Measurements from ENCODE around the gene HPD.
A peak's percentile ranks its signal among the peaks of the same experiment; 100 is the strongest.

Gene HPD

DNA sequence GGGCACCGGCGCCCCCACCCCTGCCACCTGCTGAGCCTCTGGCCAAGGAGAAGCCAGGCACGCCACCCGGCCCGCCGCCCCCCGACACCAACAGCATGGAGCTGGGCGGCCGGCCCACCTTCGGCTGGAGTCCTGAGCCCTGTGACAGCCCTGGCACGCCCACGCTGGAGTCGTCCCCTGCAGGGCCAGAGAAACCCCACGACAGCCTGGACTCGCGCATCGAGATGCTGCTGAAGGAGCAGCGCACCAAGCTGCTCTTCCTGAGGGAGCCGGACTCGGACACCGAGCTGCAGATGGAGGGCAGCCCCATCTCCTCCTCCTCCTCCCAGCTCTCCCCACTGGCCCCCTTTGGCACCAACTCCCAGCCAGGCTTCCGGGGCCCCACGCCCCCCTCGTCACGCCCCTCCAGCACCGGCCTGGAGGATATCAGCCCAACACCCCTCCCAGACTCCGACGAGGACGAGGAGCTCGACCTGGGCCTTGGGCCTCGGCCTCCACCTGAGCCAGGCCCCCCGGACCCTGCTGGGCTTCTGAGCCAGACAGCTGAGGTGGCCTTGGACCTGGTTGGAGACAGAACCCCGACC is 48.3 kb downstream of the HPD start:
- no peak for DNase-seq

DNA sequence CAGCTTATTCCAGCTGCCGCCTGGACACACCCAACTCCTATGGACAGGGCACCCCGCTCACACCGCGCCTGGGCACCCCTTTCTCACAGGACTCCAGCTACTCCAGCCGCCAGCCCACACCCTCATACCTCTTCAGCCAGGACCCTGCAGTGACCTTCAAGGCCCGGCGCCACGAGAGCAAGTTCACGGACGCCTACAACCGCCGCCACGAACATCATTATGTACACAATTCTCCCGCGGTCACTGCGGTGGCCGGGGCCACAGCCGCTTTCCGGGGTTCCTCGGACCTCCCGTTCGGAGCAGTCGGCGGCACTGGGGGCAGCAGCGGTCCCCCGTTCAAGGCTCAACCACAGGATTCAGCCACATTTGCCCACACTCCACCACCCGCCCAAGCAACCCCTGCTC is 48.9 kb downstream of the HPD start:
- DNase-seq: no peak

DNA sequence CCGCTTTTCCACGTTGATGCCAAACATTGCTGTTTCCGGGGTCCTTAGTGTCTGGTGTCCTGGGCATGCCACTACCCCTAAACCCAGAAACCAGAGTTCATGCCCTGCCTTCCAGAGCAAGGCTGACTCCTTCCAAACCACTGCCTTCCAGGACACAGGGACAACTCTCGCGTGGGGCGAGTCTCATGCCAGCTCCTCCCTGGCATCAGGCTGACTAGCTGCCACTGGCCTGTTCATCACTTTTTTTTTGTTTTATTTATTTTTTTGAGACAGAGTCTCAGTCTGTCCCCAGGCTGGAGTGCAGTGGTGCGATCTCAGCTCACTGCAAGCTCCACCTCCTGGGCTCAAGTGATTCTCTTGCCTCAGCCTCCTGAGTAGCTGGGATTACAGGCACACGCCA is 50.0 kb downstream of the HPD start:
- DNase-seq: no peak

DNA sequence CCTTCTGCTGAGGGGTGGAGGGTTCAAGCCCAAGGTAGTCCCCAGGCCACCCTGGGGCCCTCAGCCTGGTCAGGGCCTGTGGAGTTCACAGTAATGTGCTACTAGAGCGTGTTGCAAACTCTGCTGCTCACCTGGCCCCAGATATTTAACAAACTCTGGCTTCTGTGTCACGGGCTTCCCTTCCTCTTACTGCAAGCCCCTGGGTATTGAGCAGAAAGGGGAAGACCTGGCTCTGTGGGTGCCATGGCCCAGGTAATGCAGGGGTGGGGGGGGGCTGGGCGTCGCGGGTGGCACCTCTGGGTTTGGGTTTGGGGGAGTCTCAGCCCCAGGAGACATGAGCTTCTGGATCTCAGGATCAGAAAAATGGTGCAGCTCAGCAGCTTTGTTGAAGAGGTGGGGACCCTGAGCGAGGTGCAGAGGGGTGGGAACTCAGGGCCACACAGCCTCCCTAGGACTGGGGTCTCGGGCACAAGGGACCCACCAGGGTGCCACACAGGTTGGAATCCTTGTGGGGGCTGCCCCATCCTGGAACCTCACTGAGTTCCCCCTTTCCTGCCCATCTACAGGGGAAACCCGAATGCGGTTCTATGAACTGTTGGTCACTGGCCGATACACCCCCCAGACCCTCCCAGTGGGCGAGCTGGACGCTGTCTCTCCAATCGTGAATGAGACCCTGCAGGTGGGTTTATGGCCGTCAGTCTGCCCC is 50.9 kb downstream of the HPD start:
- no peak for DNase-seq

DNA sequence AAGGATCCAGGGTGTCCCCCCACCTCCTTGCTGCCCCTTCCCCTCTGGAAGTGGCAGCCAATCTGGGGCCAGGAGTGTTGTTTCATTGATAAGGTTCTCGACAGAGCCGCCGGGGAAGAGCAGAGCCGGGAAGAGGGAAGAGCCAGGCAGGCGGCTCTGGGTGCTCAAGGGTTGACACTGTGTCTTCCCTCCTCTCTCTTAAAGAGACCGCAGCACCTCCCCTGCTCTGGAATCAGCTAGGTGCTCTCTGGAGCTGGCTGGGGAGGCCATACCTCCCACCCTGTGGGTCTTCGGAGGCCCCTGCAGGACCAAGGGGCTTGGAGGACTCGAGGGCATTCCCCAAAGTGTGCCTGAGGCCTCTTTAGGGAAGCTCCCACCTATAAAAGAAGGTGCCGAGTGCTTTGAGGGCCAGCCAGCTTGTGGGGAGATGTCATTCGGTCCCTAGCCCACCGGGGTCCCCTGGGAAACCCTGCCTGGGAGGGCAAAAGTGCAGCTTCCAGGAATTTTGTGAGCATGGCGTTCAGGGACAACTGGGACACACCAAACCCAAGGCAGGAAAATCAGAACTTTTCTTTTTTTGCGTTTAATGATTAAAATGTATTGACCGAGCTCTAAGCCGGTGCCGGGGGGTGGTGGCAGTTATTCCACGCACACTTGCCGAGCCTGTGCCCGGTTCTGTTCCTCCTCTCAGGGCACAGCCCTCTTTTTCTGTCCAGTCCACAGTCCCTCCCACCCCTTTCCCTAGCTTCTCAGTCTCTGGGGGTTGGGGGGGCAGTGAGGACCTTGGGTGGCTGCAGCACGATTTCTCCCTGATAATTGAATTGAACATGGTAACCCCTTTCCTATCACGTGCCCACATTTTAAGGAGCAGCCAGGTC is 51.9 kb downstream of the HPD start:
- no peak for DNase-seq

DNA sequence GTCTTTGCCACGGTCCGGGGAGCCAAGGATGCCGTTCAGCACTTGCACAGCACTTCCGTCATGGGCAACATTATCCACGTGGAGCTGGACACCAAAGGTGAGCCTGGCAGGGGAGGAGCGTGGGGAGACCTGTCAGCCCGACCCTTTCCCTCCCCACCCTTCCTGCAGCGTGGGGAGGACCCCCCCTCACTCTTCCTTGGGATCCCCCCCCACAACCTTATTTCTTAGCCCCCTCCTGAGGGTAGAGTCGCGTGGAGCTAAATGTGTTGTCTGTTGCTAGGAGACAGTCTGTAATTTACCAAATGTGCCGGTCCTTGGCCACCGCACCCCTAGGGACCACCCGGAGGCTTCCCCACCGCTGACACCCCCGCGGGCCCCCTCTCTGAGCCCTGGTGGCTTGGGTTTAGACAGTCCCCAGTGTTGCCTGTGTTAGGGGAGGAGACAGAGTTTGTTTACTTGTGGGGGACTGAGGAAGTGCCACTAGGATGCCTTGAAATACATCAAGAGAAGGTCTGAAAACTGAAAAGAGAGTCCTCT is 52.6 kb downstream of the HPD start:
- DNase-seq: no peak

DNA sequence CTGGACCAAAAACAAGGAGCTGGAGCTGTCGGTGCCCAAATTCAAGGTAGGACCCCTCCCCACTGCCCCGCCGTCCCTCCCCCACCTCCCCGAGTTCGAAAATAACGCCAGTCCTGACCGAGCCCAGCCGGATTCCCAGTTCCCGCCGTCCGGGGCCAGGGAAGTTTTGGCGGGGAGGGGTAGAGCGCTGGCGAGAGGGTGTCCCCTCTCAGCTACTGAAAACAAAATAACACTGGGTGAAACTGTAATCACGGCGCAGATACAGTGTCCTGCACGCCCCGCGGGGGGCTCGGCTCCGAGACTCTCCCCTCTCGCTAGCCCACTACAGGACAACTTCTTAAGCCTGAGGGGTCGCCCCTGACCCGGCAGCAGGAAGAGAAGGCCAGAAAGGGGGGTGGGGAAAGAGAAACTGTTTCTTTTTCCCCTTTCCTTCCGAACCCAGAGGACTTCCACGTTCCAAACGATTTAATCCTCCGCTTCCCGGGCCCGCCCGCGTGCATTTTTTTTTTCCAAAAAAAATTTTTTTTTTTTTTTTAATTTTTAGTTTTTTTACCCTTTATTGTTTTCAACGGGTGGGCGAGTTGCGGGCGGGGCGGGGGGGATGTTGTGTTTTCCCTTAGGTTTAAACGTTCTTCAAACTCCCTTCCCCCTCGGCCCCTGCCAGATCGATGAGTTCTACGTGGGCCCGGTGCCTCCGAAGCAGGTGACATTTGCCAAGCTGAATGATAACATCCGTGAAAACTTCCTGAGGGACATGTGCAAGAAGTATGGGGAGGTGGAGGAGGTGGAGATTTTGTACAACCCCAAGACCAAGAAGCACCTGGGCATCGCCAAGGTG is 53.3 kb downstream of the HPD start:
- DNase-seq: no peak

DNA sequence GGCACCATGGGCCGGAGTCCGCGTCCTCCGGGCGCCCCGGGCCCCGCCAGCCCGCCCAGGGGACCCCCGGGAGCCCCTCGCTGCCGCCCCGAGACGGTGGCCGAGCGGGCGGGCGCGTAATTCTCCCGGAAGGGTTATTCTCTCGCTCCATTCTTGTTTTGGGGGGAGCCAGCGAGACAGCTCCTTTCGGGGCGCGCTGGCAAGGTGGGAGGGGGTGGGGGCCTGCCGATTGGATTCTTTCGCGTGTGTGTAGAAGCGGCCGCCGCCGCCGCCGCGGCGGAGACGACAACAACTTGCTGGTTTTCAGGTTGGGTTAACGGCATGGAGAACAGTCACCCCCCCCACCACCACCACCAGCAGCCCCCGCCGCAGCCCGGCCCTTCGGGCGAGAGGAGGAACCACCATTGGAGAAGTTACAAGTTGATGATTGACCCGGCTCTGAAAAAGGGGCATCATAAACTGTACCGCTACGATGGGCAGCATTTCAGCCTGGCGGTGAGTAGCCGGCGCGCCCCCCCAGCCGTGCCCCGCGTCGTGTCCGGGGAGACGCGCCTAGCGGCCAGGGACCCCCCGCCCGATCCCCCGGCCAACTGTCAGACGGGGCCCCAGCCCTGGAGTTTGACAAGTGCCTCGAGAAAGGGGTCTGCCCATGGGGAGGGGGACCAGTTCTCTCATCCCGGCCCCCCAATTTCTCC is 54.1 kb downstream of the HPD start:
- DNase-seq: no peak

DNA sequence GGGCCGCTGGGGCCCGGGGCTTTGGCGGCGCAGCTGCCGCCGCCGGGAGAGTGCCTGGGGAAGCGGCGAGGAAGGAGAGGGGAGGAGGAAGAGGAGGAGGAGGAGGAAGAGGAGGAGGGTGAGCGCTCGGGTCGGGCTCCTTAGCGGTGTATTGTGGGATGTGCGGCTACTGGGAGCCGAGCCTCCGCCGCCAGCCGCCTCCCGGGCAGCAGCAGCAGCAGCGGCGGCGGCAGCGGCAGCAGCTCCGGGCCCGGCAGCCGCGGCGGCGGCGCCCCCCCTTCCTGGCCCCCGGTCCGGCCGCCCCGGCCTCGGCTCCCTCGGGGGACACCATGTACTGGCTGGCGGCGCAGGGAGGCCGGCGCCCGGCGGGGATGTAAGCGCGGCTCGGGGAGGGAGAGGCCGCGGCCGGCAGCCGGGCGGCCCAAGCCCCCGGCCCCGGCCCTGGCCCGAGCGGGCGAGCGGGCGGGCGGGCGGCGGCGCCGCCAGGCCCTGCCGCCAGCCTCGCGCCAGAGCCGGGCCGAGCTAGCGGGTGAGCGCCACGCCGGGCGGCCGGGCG is 54.7 kb downstream of the HPD start, which contains the start of gene SETD1B:
Gene SETD1B (plus strand): TSS at position 149 of the 556 bp plus-strand sequence. CDS start 729 bp downstream, outside the sequence.
- DNase-seq: peak; percentile 42

DNA sequence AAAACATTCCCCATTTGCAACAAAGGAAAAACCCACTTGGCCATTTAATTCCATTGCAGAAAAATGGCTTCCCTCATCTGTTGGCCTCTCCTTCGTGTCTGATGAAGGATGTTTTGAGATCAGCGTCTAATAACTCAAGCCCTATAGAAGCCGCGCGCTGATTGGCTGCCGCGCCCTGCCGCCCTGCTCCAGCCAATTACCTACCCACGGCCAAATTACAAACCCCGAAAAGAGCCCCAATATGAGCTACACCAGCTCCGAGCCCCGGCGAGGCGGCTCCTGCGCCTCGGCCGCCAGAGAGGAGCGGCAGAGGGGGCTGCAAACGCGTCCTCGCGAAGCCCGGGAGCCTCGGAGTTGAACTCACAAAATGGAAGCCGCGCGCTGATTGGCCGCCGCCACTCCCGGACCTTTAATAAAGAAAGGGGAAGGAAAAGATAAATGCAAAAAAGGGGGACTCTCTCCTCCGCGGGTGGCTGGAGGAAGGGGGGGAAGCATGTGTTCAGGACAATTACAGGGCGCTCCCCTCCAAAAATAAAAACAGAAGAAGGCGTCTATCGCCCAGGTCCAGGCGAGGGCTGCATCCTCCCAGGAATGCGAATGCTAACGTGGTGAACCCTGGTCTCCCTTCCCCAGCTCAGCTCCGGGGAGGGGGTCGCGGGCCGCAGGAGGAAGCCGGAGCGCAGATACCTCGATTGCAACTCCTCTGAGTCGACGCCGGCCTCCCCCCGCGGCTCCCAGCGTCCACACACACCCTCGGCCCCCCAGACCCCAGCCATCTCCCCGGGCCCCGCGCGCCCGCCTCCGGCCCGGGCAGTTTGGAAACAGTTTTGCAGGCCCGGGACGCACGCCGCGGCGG is 55.6 kb downstream of the HPD start:
- peak; percentile 91 for DNase-seq

DNA sequence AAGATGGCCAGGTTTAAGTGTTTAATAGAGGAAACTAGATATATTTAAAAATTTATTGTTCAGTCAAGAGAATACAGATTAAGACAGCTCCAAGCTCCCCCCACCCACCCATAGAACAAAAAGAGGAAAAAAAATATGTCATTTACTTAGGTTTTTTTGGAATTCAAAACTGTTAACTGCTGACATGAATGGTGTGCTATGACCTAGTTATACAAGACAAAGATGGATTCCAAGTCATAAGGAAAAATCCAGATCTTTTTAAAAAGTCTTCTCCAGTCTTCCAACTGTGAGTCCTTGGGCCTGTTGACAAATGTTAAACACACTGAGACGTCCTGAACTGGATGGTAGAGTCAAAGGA is 56.2 kb downstream of the HPD start:
- no peak for DNase-seq

DNA sequence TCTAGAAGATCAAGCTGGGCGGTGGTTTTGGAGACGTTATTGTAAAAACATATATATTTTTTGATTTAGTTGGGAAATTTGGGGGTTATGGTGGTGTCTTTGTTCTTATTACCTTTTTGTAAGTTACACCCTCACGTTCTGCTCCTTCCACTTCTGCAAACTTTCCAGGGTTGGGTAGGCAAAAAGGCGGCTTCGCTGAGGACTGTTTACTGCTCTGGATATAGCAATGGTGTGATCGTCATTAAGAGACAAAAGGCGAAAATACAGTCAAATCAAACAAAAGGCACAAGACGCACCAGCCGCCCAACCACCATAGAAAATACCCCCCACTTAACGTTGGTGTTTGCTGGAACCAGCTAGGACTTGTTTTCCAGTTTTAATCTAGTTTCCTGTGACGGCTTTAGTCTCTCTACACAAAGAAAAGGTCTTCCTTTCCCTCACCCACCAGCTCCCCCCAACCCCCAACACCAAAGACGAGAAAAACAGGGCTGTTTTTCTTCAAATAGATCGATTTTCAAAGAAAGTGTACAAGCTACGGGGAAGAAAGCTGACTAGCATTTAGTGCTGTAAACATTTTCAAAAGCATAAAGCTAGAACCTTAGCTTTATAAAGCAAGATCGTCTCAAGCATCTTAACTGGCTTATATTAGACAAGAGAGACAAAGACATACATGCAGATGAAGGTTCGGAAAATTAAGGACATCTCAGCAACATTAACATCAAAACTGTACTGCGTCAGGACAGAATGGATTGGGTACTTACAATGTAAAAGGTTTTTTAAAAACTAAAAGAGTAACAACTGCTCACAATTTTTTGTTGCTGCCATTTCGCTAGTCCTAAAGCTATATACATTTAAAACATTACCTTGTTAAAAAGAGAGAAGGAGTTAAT is 56.8 kb downstream of the HPD start:
- peak; percentile 8 for DNase-seq

DNA sequence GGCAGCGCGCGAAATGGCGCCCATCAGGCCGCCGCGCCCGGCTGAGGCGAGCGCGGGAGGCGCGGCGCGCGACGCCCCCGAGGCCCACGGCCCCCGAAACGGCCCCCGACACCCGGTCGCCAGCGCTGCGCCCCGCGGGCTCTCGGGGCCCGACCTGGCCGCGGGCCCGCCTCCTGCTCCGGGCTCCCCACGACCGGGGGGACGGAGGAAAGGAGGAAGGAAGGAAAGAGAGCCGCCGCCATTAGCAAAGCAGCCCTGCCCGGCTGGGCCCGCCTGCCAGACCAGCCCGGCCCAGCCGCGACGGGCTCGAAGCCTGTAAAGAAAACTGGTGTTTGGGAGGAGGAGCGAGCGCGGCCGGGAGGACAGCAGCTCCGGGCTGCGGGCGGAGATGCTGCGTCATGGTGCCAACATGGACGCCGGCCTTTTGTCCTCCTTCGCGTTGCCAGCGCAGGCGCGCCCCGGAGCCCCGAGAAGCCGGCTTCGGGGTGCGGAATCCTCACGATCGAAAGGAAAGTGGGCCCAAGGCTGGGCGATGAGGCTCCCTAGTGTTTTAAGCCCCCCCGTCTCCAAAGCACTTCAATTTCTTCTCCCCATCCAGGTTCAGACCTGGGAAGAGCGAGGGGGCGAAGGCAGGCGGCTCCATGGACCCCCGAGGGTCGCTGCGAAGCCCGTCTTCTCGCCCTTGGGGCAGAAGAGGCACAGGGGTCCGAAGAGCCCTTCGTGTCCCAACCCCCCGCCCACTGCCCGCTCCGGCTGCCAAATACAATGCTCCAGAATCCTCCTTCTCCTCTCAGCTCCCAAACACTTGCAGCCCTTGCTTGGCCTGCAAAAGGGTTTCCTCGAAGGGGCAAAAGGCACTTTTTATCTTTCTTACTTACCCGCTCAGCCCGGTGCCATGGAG is 57.7 kb downstream of the HPD start:
- DNase-seq: no peak

DNA sequence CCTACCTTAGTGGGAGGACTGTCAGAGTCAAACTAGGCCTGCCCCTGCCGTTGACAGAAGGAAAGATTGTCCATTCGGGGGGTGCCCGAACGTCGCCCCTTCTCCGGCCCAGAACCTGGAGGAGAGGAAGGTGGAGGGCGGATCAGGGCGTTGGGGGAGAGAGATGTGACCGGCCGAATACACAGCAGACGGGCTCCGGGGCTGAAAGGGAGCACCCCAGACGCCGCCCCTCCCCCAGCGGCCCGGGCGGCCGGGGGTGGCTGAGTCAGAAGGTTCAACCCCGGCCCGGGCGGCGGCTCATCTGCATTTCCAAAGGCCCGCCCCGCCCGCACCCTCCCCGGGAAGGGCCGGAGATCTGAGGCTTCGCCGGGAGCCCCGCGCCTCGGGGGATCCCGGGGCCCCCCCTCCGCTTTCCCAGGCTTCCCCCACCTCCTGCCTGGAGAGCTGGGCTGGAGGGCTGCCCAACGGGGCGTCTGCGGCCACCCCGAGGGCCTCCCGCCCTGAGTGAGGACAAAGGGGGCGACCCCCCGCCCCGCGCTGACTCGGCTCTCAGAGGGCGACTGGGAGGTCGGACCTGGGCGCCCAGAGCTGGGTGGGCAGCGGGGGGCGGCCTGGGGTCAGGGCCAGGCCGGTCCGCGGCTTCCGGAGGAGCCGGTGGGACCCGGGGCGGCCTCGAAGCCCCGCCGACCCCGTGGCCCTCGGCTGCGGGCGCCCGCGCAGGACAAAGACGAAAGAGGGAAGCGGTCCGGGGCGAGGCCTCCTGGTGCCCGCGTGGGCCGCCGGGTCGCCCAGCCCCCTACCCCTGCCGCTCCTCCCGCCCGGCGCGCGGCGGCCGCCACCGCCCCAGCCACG is 58.6 kb downstream of the HPD start:
- DNase-seq: peak; percentile 15

DNA sequence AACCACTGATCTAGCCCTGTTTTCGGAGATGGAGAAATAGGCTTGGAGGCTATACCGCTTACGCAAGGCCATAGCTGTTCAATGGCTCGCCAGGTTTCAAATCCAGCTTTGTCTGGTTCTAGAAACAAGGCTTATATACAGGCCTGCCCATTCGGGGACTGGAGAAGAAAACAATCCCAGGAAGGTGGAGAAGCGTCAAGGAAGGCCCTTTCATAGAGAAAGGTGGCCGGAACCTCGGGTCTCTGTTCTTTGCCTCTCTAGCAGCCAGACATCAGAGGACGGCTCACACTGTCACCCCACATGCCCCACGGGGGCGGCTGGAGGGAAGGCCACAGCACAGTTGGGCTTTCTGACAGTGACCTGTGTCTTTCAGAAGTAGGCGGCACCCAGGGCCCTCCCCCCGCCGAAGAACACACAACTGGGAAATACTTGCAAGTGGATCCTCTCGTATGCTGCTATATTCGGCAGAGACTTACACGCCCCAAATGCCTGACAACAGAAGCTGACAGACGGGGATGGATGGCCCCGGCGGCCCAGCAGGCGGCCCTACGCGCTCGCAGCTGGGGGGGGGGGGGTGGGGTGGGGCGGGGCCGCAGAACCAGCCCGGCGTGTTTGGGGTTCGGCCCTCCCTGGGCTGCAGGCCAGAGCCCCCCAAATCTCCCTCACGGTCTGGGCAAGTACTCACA is 59.4 kb downstream of the HPD start:
- DNase-seq: no peak

DNA sequence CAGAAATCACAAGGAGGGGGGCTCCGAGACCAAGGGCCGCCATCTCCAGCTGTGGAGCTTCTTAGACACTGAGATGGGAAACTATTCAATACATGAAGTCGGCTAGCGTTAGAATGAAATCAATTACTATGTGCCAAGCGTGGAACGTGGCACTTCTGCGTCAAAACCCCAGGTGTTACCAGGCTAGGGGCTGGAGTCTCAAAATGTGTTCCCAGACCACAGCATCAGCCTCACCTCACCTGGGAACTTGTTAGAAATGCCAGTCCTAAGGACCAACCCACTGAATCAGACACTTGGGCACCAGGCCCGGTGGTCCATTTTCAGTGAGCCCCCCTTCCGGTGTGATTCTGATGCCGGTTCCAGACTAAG is 59.9 kb downstream of the HPD start:
- no peak for DNase-seq
